Measurements from ENCODE around the gene TNRC6A. TPM values are rescaled to one million over a fixed set of nuclear protein-coding genes. Genes with fewer than 3 reads are reported as not detected.
"Not testable (repeated sequence)": the region's sequence is repeated elsewhere in the genome, so short reads cannot be mapped to it uniquely, and the experiment has no call there.

TNRC6A gene
- total RNA-seq, 2 donors from 2014 or later = 41.2 to 50.5 TPM

- DNase-seq (ENCODE audit: low spot score in 2 of 2) (no peak), ATAC-seq (no peak)
- H3K36me3 Mint-ChIP-seq = no peaks in the 10 kb centered on the region
Observed at GRCh38 chr16:24771779-24772157, 42.3 kb downstream of the TNRC6A start.

GRCh38 chr16:24773771-24774427 lies 44.4 kb downstream of the TNRC6A start:
- H3K36me3 Mint-ChIP-seq = peaks cover 0 to 6% of the 10 kb centered on the region in 2 donors
- no peak for ATAC-seq
- no peaks in the 10 kb centered on the region for H3K9me3 Mint-ChIP-seq
- no peak for DNase-seq (ENCODE audit: low spot score in 2 of 2)
- H3K27ac Mint-ChIP-seq = no peak overlapping the region

More at GRCh38 chr16:24771779-24772157, 42.3 kb downstream of the TNRC6A start:
- H3K9me3 Mint-ChIP-seq = no peaks in the 10 kb centered on the region
- H3K27ac Mint-ChIP-seq = peak overlapping the region in 1 of 2 donors; percentile 10

- Mint-ChIP-seq H3K9me3 (no peaks in the 10 kb centered on the region), H3K36me3 (peaks cover 0 to 10% of the 10 kb centered on the region in 2 donors), H3K27ac (no peak overlapping the region)
- DNase-seq (ENCODE audit: low spot score in 2 of 2) = no peak
- no peak for ATAC-seq
Observed at GRCh38 chr16:24774510-24774909, 45.1 kb downstream of the TNRC6A start.

- no peaks in the 10 kb centered on the region for H3K9me3 Mint-ChIP-seq
- peaks cover 0 to 16% of the 10 kb centered on the region in 2 donors for H3K36me3 Mint-ChIP-seq
- DNase-seq (ENCODE audit: low spot score in 2 of 2) = no peak
- H3K27ac Mint-ChIP-seq = no peak overlapping the region
- ATAC-seq = no peak
Observed at GRCh38 chr16:24775455-24775854, 46.0 kb downstream of the TNRC6A start.

- no peak for ATAC-seq
- no peak for DNase-seq (ENCODE audit: low spot score in 2 of 2)
Observed at GRCh38 chr16:24776501-24777220, 47.2 kb downstream of the TNRC6A start.

GRCh38 chr16:24778671-24779070 lies 49.2 kb downstream of the TNRC6A start:
- DNase-seq (ENCODE audit: low spot score in 2 of 2) (no peak), ATAC-seq (no peak)
- peaks cover 11 to 30% of the 10 kb centered on the region in 2 donors for H3K36me3 Mint-ChIP-seq
- H3K9me3 Mint-ChIP-seq = no peaks in the 10 kb centered on the region
- no peak overlapping the region for H3K27ac Mint-ChIP-seq

More at GRCh38 chr16:24776501-24777220, 47.2 kb downstream of the TNRC6A start:
- H3K27ac Mint-ChIP-seq = peak overlapping the region in 1 of 2 donors; percentile 32
- H3K9me3 Mint-ChIP-seq = no peaks in the 10 kb centered on the region
- H3K36me3 Mint-ChIP-seq = peaks cover 5 to 16% of the 10 kb centered on the region in 2 donors

GRCh38 chr16:24781256-24781655 lies 51.8 kb downstream of the TNRC6A start:
- H3K27ac Mint-ChIP-seq = no peak overlapping the region
- DNase-seq (ENCODE audit: low spot score in 2 of 2) (no peak), ATAC-seq (no peak)
- H3K36me3 Mint-ChIP-seq = peaks cover 11 to 30% of the 10 kb centered on the region in 2 donors
- H3K9me3 Mint-ChIP-seq = no peaks in the 10 kb centered on the region

GRCh38 chr16:24784121-24784520 lies 54.7 kb downstream of the TNRC6A start:
- ATAC-seq (no peak), DNase-seq (ENCODE audit: low spot score in 2 of 2) (no peak)
- peaks cover 11 to 22% of the 10 kb centered on the region in 2 donors for H3K36me3 Mint-ChIP-seq
- no peaks in the 10 kb centered on the region for H3K9me3 Mint-ChIP-seq
- H3K27ac Mint-ChIP-seq = no peak overlapping the region

- Mint-ChIP-seq H3K36me3 (peaks cover 13 to 14% of the 10 kb centered on the region in 2 donors), H3K27ac (peak overlapping the region in 1 of 2 donors; percentile 1), H3K9me3 (no peaks in the 10 kb centered on the region)
- ATAC-seq = peak in 1 of 2 donors; percentile 31
- no peak for DNase-seq (ENCODE audit: low spot score in 2 of 2)
Observed at GRCh38 chr16:24789881-24790280, 60.4 kb downstream of the TNRC6A start.

GRCh38 chr16:24800586-24800985 lies 71.1 kb downstream of the TNRC6A start:
- Mint-ChIP-seq H3K36me3 (peaks cover 14 to 36% of the 10 kb centered on the region in 2 donors), H3K27ac (peak overlapping the region; percentile 22 to 32), H3K9me3 (no peaks in the 10 kb centered on the region)
- ATAC-seq (no peak), DNase-seq (ENCODE audit: low spot score in 2 of 2) (no peak)

- ATAC-seq = no peak
- DNase-seq (ENCODE audit: low spot score in 2 of 2) = no peak
- H3K36me3 Mint-ChIP-seq = peaks cover 19 to 39% of the 10 kb centered on the region in 2 donors
- H3K9me3 Mint-ChIP-seq = no peaks in the 10 kb centered on the region
- peak overlapping the region; percentile 32 to 77 for H3K27ac Mint-ChIP-seq
Observed at GRCh38 chr16:24801761-24802302, 72.4 kb downstream of the TNRC6A start.

GRCh38 chr16:24805484-24805883 lies 76.0 kb downstream of the TNRC6A start:
- Mint-ChIP-seq H3K27ac (no peak overlapping the region), H3K36me3 (peaks cover 10 to 24% of the 10 kb centered on the region in 2 donors)
- ATAC-seq = no peak

GRCh38 chr16:24807301-24807700 lies 77.8 kb downstream of the TNRC6A start:
- H3K9me3 Mint-ChIP-seq = no peaks in the 10 kb centered on the region
- peaks cover 10 to 16% of the 10 kb centered on the region in 2 donors for H3K36me3 Mint-ChIP-seq
- DNase-seq (ENCODE audit: low spot score in 2 of 2) = no peak
- H3K27ac Mint-ChIP-seq = no peak overlapping the region
- ATAC-seq = no peak

More at GRCh38 chr16:24805484-24805883, 76.0 kb downstream of the TNRC6A start:
- H3K9me3 Mint-ChIP-seq = no peaks in the 10 kb centered on the region
- DNase-seq (ENCODE audit: low spot score in 2 of 2) = no peak

GRCh38 chr16:24810951-24811843 lies 81.7 kb downstream of the TNRC6A start:
- Mint-ChIP-seq H3K27ac (peak overlapping the region in 1 of 2 donors; percentile 39), H3K36me3 (peaks cover 5 to 12% of the 10 kb centered on the region in 2 donors), H3K9me3 (no peaks in the 10 kb centered on the region)
- ATAC-seq (no peak), DNase-seq (ENCODE audit: low spot score in 2 of 2) (no peak)

GRCh38 chr16:24812813-24813212 lies 83.4 kb downstream of the TNRC6A start:
- not testable (repeated sequence) for H3K27ac Mint-ChIP-seq; H3K36me3 Mint-ChIP-seq; ATAC-seq; H3K9me3 Mint-ChIP-seq; DNase-seq (ENCODE audit: low spot score in 2 of 2)

GRCh38 chr16:24815021-24815420 lies 85.6 kb downstream of the TNRC6A start:
- ATAC-seq (no peak), DNase-seq (ENCODE audit: low spot score in 2 of 2) (no peak)
- peaks cover 5 to 7% of the 10 kb centered on the region in 2 donors for H3K36me3 Mint-ChIP-seq
- H3K9me3 Mint-ChIP-seq = no peaks in the 10 kb centered on the region
- H3K27ac Mint-ChIP-seq = no peak overlapping the region
